ENCODE results near the gene PDZD2. TPM values are rescaled to one million over a fixed set of nuclear protein-coding genes. Genes with fewer than 3 reads are reported as not detected.

PDZD2 gene
- 0.15 to 0.45 TPM (median 0.25 TPM) in 5 replicates for total RNA-seq (2022; extraction: Qiagen RNA extraction; ENCODE audit: low read depth)

GRCh38 chr5:31638748-31639418 is at the start of gene PDZD2:
Gene PDZD2, plus strand, starts transcription at chr5:31639131.

Other genes starting within 250 kb of the PDZD2 start
- gene DROSHA, start 107.0 kb upstream of the PDZD2 start, total RNA-seq (2022; extraction: Qiagen RNA extraction; ENCODE audit: low read depth) = 42.6 to 50.3 TPM (median 45.5 TPM) in 5 replicates
- 7.5 to 17.9 TPM (median 13.0 TPM) in 5 replicates for gene C5orf22, start 106.8 kb upstream of the PDZD2 start, total RNA-seq (2022; extraction: Qiagen RNA extraction; ENCODE audit: low read depth)

Measured in A549 treated with ZK216348 at 1 μM for 4 hours (cell line).